Measurements from ENCODE around the gene CCDC40. TPM values are rescaled to one million over a fixed set of nuclear protein-coding genes. Genes with fewer than 3 reads are reported as not detected.

Gene CCDC40
- total RNA-seq, 2 donors from 2014 or later, result 11.8 to 19.7 TPM

DNA sequence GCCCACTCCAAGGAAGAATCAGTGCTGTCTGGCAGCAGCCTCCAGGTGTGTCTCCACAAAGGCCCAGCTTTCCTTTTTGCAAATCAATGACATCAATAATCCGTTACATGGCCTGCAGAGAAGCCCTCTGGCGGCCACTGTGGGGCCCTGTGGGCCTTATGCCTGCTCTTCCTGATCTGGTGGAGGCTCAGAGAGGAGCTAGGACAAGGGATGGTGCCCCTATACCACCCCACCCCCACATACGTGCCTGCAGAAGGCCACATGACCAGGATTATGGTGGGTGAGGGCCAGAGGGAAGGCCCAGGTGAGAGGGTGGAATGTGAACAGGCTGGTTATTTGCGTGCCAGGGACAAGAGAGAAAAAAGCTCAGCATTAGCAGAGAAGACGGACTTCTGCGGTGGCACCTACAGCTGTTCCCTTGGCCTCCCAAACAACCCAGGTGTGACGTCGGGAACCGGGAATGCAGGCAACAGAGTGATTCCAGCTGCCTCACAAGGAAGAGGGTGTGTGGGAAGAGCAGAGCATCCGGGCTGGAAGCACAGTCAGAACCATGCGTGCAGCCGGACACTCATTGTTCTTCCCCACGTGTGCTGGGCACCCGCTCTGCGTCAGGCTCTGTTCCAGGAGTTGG is 88.0 kb downstream of the CCDC40 start:
- Histone ChIP-seq H3K9me3 (no peaks in the 10 kb centered on the region), H3K36me3 (no peaks in the 10 kb centered on the region), H3K4me1 (replicated peaks) (peaks cover under 1% of the 10 kb centered on the region), H3K27ac (peak overlapping the region; percentile 50), H3K27me3 (replicated peaks; ENCODE audit: insufficient read depth) (no peaks in the 10 kb centered on the region), H3K4me3 (no peak overlapping the region)
- intact Hi-C loops (cut with DNase I), result no loop called here
- no peak for TF ChIP-seq POLR2A (IDR thresholded peaks at IDR 0.05)
- TF ChIP-seq, protein P1, sequence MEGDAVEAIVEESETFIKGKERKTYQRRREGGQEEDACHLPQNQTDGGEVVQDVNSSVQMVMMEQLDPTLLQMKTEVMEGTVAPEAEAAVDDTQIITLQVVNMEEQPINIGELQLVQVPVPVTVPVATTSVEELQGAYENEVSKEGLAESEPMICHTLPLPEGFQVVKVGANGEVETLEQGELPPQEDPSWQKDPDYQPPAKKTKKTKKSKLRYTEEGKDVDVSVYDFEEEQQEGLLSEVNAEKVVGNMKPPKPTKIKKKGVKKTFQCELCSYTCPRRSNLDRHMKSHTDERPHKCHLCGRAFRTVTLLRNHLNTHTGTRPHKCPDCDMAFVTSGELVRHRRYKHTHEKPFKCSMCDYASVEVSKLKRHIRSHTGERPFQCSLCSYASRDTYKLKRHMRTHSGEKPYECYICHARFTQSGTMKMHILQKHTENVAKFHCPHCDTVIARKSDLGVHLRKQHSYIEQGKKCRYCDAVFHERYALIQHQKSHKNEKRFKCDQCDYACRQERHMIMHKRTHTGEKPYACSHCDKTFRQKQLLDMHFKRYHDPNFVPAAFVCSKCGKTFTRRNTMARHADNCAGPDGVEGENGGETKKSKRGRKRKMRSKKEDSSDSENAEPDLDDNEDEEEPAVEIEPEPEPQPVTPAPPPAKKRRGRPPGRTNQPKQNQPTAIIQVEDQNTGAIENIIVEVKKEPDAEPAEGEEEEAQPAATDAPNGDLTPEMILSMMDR (IDR thresholded peaks at IDR 0.05), result peak in 2 of 4 experiments; percentile 26 to 38
- peak; percentile 57 for TF ChIP-seq POLR2AphosphoS5 (IDR thresholded peaks at IDR 0.05)
- 26% methylated on average over 15 of the region's 15 CpGs for WGBS
- DNase-seq (ENCODE audit: low spot score), result peak; percentile 60

DNA sequence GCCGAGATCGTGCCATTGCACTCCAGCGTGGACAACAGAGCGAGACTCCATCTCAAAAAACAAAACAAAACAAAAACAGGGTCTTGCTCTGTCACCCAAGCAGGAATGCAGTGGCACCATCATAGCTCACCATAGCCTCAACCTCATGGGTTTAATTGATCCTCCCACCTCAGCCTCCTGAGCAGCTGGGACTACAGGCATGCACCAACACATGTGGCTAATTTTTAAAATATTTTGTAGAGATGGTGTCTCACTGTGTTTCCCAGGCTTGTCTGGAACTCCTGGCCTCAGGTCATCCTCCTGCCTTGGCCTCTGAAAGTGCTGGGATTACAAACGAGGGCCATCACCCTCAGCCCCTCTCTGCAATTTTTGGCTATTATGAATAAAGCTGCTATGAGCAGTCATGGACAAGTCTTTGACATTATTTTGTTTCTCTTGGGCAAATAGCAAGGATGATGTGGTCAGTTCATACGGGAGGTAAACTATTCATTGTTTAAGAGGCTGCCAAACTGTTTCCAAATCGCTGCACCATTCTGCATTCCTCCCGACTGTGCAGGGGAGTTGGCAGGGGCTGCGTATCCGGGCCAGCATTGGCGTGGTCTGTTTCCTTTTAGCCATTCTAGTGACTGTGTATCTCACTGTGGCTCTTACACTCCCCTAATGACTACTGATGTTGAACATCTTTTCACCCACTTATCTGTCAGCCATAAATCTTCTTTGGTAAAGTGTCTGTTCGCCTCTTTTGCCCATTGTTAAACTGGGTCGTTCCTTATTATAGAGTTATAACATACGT is 89.4 kb downstream of the CCDC40 start:
- no peak for DNase-seq (ENCODE audit: low spot score)
- Histone ChIP-seq H3K27ac (no peak overlapping the region), H3K36me3 (no peaks in the 10 kb centered on the region), H3K27me3 (replicated peaks; ENCODE audit: insufficient read depth) (no peaks in the 10 kb centered on the region), H3K4me3 (no peak overlapping the region), H3K9me3 (no peaks in the 10 kb centered on the region), H3K4me1 (replicated peaks) (peaks cover 3% of the 10 kb centered on the region)
- intact Hi-C loops (cut with DNase I), result no loop called here
- WGBS, result 49% methylated on average over 14 of the region's 14 CpGs
- TF ChIP-seq POLR2AphosphoS5 (IDR thresholded peaks at IDR 0.05) (peak; percentile 42), POLR2A (IDR thresholded peaks at IDR 0.05) (no peak)

DNA sequence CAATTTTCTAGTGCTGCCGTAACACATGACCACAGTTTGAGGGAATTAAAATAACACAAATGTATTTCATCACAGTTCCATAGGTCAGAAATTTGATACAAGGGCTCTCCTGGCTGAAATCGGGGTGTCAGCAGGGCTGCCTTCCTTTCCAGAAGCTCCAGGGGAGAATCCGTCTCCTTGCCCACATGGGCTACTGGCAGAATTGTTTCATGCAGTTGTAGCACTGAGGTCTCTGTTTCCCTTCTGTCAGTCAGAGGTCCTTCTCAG is 89.9 kb downstream of the CCDC40 start:
- no peak overlapping the region for H3K27ac ChIP-seq
- H3K27me3 ChIP-seq (replicated peaks; ENCODE audit: insufficient read depth), result no peaks in the 10 kb centered on the region
- no peaks in the 10 kb centered on the region for H3K36me3 ChIP-seq
- WGBS, result 80% methylated on average over 3 of the region's 3 CpGs
- H3K9me3 ChIP-seq, result no peaks in the 10 kb centered on the region
- TF ChIP-seq, protein P1 (IDR thresholded peaks at IDR 0.05), result no peak
- TF ChIP-seq POLR2A (IDR thresholded peaks at IDR 0.05) (no peak), POLR2AphosphoS5 (IDR thresholded peaks at IDR 0.05) (no peak)
- no peak overlapping the region for H3K4me3 ChIP-seq
- DNase-seq (ENCODE audit: low spot score), result no peak
- H3K4me1 ChIP-seq (replicated peaks), result peaks cover 3% of the 10 kb centered on the region
- intact Hi-C loops (cut with DNase I), result no loop called here

DNA sequence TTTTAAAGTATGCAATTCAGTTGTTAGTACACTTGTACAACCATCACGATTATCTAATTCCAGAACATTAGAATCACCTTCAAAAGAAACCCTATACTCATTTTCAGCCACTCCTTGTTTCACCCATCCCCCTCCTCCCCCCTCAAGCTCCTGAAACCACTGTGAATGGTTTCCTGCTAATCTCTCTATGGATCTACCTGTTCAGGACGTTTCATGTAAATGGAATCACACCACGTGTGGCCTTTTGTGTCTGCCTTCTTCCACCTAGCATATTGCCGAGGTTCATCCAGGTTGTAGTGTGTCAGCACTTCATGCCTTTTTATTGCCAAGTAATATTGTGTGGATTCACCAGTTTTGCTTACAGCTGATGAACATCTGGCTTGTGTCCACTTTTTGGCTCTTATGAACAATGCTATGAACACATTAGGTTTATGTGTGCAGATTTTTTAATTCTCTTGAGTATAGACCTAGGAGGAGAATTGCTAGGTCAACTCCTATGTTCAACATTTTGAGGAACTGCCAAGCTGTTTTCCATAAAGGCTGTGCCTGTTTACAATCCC is 92.6 kb downstream of the CCDC40 start:
- Histone ChIP-seq H3K9me3 (no peaks in the 10 kb centered on the region), H3K36me3 (no peaks in the 10 kb centered on the region), H3K27ac (no peak overlapping the region), H3K4me1 (replicated peaks) (peaks cover 3% of the 10 kb centered on the region), H3K4me3 (no peak overlapping the region), H3K27me3 (replicated peaks; ENCODE audit: insufficient read depth) (no peaks in the 10 kb centered on the region)
- DNase-seq (ENCODE audit: low spot score), result no peak
- WGBS, result 23% methylated on average over 4 of the region's 4 CpGs
- intact Hi-C loops (cut with DNase I), result no loop called here
- TF ChIP-seq, protein P1 (IDR thresholded peaks at IDR 0.05), result no peak
- no peak for TF ChIP-seq POLR2AphosphoS5 (IDR thresholded peaks at IDR 0.05)

DNA sequence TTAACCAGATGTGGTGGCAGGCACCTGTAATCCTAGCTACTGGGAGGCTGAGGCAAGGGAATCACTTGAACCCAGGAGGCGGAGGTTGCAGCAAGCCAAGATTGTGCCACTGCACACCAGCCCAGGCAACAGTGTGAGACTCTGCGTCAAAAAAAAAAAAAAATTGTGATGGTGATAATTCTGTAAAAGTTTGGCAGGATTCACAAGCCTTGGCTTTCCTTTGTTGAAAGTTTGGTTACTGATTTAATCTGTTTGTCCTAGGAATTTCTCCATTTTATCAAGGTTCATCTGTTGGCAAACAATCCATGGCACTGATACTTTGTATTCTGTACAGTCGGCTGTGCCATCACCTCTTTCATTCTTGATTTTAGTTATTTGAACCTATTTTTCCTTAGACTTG is 94.5 kb downstream of the CCDC40 start:
- DNase-seq (ENCODE audit: low spot score), result no peak
- no peak overlapping the region for H3K4me3 ChIP-seq
- H3K9me3 ChIP-seq, result no peaks in the 10 kb centered on the region
- H3K36me3 ChIP-seq, result no peaks in the 10 kb centered on the region
- no peaks in the 10 kb centered on the region for H3K27me3 ChIP-seq (replicated peaks; ENCODE audit: insufficient read depth)
- intact Hi-C loops (cut with DNase I), result no loop called here
- WGBS, result 34% methylated on average over 3 of the region's 3 CpGs
- H3K27ac ChIP-seq, result no peak overlapping the region
- peaks cover 3% of the 10 kb centered on the region for H3K4me1 ChIP-seq (replicated peaks)
- peak; percentile 39 for TF ChIP-seq POLR2AphosphoS5 (IDR thresholded peaks at IDR 0.05)
- TF ChIP-seq, protein P1 (IDR thresholded peaks at IDR 0.05), result no peak
